ENCODE results near the gene MTMR3.

Gene MTMR3

GRCh38 chr22:30021338-30021737, 138.4 kb downstream of the MTMR3 start:
- Histone ChIP-seq H3K36me3 (peaks cover 42% of the 10 kb centered on the region), H3K4me1 (peaks cover 6% of the 10 kb centered on the region)
- TF ChIP-seq CTCF (IDR thresholded peaks at IDR 0.05; ENCODE audit: low read depth, low read length), result no peak

GRCh38 chr22:30021881-30022619, 139.1 kb downstream of the MTMR3 start:
- no peaks in the 10 kb centered on the region for H3K9me3 ChIP-seq
- no peak overlapping the region for H3K4me3 ChIP-seq (ENCODE audit: low read depth, low read length)
- no peak for TF ChIP-seq CTCF (IDR thresholded peaks at IDR 0.05; ENCODE audit: low read depth, low read length)
- H3K27me3 ChIP-seq, result no peaks in the 10 kb centered on the region
- H3K36me3 ChIP-seq, result peaks cover 45% of the 10 kb centered on the region
- H3K4me1 ChIP-seq, result peaks cover 6% of the 10 kb centered on the region
- peak; percentile 42 for DNase-seq

More at GRCh38 chr22:30021338-30021737, 138.4 kb downstream of the MTMR3 start:
- no peaks in the 10 kb centered on the region for H3K9me3 ChIP-seq
- no peak for DNase-seq
- no peaks in the 10 kb centered on the region for H3K27me3 ChIP-seq
- H3K4me3 ChIP-seq (ENCODE audit: low read depth, low read length), result no peak overlapping the region

DNA sequence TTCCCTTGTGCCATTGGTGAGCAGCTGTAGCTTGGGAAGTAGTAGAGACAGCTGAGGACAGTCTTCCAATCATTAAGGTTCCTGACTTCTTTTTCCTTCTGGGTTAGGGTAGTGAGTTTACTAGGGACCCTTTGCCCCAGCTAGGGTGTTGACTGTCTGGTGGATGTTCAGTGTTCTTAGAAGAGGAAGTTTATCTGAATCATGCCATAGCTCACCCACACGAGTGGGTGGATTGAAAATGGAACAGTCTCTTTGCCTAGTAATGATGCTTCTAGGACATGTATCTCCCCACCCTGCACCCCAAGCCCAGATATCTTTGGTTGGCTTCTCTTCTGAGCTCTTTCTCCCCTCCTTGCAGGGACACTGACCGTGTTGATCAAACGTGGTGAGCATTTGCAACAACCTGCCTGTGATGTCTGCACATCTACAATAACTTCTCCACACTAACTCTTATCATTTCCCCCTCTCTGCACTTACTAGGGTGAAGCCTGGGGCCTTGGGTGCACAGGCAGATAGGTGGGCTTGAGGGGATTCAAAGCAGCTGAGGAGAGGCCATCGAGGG, 140.2 kb downstream of the MTMR3 start:
- H3K27me3 ChIP-seq, result no peaks in the 10 kb centered on the region
- TF ChIP-seq CTCF (IDR thresholded peaks at IDR 0.05; ENCODE audit: low read depth, low read length), result no peak
- H3K4me1 ChIP-seq, result peaks cover 6% of the 10 kb centered on the region
- H3K9me3 ChIP-seq, result no peaks in the 10 kb centered on the region
- H3K36me3 ChIP-seq, result peaks cover 38% of the 10 kb centered on the region
- no peak for DNase-seq
- no peak overlapping the region for H3K4me3 ChIP-seq (ENCODE audit: low read depth, low read length)

DNA sequence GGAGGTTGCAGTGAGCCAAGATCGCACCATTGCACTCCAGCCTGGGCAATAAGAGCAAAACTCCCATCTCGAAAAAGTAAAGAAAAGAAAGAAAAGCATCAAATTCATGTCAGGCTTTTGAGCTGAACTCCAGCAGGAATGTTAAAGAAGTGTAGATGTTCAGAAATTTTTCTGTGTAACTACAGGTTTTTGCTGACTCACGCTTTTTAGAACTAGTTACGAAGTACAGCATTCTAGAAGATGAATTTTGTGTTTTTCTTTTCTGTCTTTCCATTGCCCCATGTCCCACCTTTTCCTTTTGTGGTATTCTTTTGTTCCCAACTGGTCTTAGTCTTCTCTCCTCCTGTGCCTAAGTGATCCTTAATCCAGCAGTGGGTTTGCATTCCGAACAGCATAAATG, 141.3 kb downstream of the MTMR3 start:
- Histone ChIP-seq H3K4me3 (ENCODE audit: low read depth, low read length) (no peak overlapping the region), H3K4me1 (peaks cover 6% of the 10 kb centered on the region), H3K36me3 (peaks cover 35% of the 10 kb centered on the region), H3K9me3 (no peaks in the 10 kb centered on the region), H3K27me3 (no peaks in the 10 kb centered on the region)
- TF ChIP-seq CTCF (IDR thresholded peaks at IDR 0.05; ENCODE audit: low read depth, low read length), result no peak
- no peak for DNase-seq

GRCh38 chr22:30025221-30025620, 142.2 kb downstream of the MTMR3 start:
- Histone ChIP-seq H3K27me3 (no peaks in the 10 kb centered on the region), H3K4me3 (ENCODE audit: low read depth, low read length) (no peak overlapping the region), H3K36me3 (peaks cover 30% of the 10 kb centered on the region), H3K9me3 (no peaks in the 10 kb centered on the region), H3K4me1 (peaks cover 6% of the 10 kb centered on the region)
- no peak for TF ChIP-seq CTCF (IDR thresholded peaks at IDR 0.05; ENCODE audit: low read depth, low read length)
- DNase-seq, result no peak

DNA sequence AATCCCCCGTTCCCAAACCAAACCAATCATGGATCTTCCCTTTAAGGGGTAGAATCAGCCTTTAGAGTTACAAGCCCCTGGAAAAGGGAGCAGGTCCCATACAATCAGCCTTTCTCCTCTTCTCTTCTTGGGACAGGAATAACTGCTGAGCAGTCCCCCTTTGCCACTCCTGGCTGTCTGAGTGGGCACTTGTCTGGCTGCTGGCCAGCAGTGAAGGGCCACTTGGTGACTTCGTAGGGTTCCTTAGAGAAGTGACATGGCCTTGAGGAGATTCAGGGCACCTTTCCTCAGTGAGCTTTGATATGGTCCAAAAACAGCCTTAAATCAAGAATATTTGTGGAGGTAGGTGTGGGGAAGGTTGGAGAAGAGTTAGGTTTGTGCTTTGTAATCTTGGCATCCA, 143.8 kb downstream of the MTMR3 start:
- Histone ChIP-seq H3K27me3 (no peaks in the 10 kb centered on the region), H3K36me3 (peaks cover 20% of the 10 kb centered on the region), H3K4me3 (ENCODE audit: low read depth, low read length) (no peak overlapping the region), H3K9me3 (no peaks in the 10 kb centered on the region), H3K4me1 (peaks cover 6% of the 10 kb centered on the region)
- DNase-seq, result no peak
- TF ChIP-seq CTCF (IDR thresholded peaks at IDR 0.05; ENCODE audit: low read depth, low read length), result no peak
